Ovary (tissue), 3 donors: Measurements from ENCODE around the gene ANGPTL2.

ENCODE experiments used
- EP300 ChIP-seq: sonication (generic); formaldehyde crosslinking; IDR thresholded peaks from one replicate; pipeline ENCODE4 v1.6.1; 2017; ENCODE audit warnings: antibody characterized with exemption
- POLR2A ChIP-seq: fragments of 450-650 bp; IDR thresholded peaks from one replicate; pipeline ENCODE4 v1.6.1; 2017; ENCODE audit warnings: antibody characterized with exemption, mild to moderate bottlenecking, moderate library complexity
- TF ChIP-seq, protein P1 (sequence below), 3 donors: fragments of 450-650 bp in 2 of 3; fragments of 200-600 bp in 1 of 3; IDR thresholded peaks; one replicate each; pipeline versions ENCODE4 v1.5.1 to v1.8.0; 2016 to 2022; ENCODE audit warnings: antibody characterized with exemption in 3 of 3, mild to moderate bottlenecking in 1 of 3
- donor health status: DM: no; HTN: no; CAD: no.

DNA sequence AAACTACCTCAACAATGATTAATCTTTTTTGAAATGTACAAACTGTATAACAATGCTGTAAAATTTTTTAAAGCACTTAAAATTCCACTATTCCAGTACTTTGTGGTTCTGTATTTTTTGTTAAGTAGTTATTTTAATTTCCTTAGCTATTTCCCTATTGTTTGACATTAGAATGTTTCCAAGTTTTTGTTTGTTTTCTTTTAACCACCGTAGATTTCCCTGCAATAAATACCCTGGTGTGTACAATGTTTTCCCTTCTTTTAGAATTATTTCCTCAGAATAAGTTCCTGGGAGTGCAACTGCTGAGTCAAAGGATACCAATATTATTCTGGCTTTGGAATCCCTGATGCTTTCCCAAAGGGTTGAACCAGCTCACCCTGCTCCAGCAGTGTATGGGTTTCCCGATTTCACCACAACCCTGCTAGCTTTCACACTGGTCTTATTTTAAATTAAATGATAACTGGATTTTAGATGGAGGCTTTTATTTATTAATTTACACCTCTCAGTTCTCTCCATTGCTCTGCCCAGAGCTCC is 20.6 kb upstream of the ANGPTL2 start:
- TF ChIP-seq POLR2A (no peak), EP300 (no peak)
- TF ChIP-seq, protein P1, sequence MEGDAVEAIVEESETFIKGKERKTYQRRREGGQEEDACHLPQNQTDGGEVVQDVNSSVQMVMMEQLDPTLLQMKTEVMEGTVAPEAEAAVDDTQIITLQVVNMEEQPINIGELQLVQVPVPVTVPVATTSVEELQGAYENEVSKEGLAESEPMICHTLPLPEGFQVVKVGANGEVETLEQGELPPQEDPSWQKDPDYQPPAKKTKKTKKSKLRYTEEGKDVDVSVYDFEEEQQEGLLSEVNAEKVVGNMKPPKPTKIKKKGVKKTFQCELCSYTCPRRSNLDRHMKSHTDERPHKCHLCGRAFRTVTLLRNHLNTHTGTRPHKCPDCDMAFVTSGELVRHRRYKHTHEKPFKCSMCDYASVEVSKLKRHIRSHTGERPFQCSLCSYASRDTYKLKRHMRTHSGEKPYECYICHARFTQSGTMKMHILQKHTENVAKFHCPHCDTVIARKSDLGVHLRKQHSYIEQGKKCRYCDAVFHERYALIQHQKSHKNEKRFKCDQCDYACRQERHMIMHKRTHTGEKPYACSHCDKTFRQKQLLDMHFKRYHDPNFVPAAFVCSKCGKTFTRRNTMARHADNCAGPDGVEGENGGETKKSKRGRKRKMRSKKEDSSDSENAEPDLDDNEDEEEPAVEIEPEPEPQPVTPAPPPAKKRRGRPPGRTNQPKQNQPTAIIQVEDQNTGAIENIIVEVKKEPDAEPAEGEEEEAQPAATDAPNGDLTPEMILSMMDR (IDR thresholded peaks at IDR 0.05): no peak
